ENCODE results near the gene CTDSP2. TPM values are rescaled to one million over a fixed set of nuclear protein-coding genes. Genes with fewer than 3 reads are reported as not detected.

The CTDSP2 gene
- total and polyA plus RNA-seq, 2 donors (not counting 3 experiments of a cell fraction or from before 2014, with no cell fraction given) = 142 to 146 TPM

DNA sequence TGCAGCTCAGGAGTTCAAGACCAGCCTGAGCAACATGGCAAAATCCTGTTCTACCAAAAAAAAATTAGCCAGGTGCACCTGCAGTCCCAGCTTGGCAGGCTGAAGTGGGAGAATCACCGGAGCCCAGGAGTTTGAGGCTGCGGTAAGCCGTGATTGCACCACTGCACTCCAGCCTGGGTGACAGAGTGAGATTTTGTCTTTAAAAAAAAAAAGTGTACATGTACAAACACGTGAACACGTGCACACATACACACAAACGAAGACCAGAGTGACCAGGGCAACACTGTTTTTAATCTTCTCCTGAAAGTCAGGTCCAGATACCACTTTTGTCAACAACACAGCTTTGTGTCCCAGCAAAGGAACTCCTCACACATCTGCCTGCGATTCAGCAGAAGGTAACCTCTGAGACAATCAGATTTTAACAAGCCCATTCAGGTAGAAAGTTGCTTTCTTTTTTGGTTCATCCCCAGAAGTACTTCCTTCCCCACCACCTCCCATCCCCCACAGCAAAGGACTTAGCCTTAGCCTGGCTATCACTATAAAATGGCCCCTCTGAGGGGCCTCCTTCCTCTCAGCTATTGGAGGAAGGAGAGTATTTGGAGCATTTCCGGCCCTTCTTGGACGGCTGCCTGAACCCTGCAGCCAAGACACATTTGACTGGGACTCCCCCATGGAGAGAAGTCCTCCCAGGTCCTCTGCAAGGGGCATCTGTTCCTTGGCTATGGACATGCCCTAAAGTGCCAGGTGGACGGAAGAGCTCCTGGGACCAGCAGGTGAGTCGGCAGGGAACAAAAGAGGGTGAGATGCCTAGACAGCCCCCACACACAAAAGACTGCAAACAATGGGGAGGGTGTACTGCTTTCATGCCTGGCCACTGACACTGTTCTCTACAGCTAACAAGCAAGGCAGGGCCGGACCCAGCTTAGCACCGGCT, 9.8 kb downstream of the CTDSP2 start:
- dilution Hi-C loops (cut with MboI; ENCODE audit: extremely low pct_ligation_motif_present, low sequenced_read_pairs) = no loop called here
- intact Hi-C loops (cut with micrococcal nuclease) = loop anchor here (1.0 to 2.0 kb wide), 3 partner anchors 9 to 52 kb away; no protein-coding TSS in a partner anchor
- Histone ChIP-seq H3K4me1 (ENCODE audit: control insufficient read depth, extremely low read depth, insufficient read depth, low read length) (peaks cover 64% of the 10 kb centered on the region), H3K27ac (ENCODE audit: insufficient read depth, low read depth, low read length) (peak overlapping the region; percentile 34), H3K4me3 (replicated peaks in 1 of 3; ENCODE audit: insufficient read depth in 1 of 3, low read depth in 1 of 3, low read length in 3 of 3) (peak overlapping the region in 1 of 3 experiments; percentile 14), H3K9me3 (replicated peaks; ENCODE audit: control insufficient read depth, insufficient read depth, low read length) (no peaks in the 10 kb centered on the region), H3K4me2 (ENCODE audit: insufficient read depth, low read length) (peak overlapping the region; percentile 72), H3K36me3 (ENCODE audit: control insufficient read depth in 2 of 2, extremely low read depth in 1 of 2, insufficient read depth in 2 of 2, low read length in 2 of 2) (no peaks in the 10 kb centered on the region), H2AFZ (ENCODE audit: low read depth, low read length) (no peak overlapping the region), H3K79me2 (ENCODE audit: control insufficient read depth, insufficient read depth, low read length) (peaks cover 86% of the 10 kb centered on the region), H3K9me1 (replicated peaks; ENCODE audit: control insufficient read depth, extremely low read depth, insufficient read depth, low read length) (no peaks in the 10 kb centered on the region), H3K9ac (replicated peaks; ENCODE audit: extremely low read depth, insufficient read depth, low read length) (no peak overlapping the region), H3K27me3 (ENCODE audit: control insufficient read depth in 2 of 2, insufficient read depth in 2 of 2, low read length in 2 of 2) (no peaks in the 10 kb centered on the region), H4K20me1 (replicated peaks; ENCODE audit: control insufficient read depth, extremely low read depth, insufficient read depth, low read length) (peaks cover 16% of the 10 kb centered on the region)
- BruUV-seq (replicated peaks) = no TSS peak
- POLR2A ChIA-PET = interaction anchor here (1.4 to 2.1 kb wide), 3 partner anchors 8 to 28 kb away, joined by 3 to 13 read pairs (median 10); partner anchors contain the start of gene CTDSP2
- CTCF ChIA-PET = interaction anchor here (0.6 to 10.9 kb wide), 9 partner anchors 8 to 80 kb away, joined by 3 to 139 read pairs (median 4); partner anchors contain the start of gene CTDSP2
- FAIRE-seq (peak; percentile 95), DNase-seq (ENCODE audit: low read depth, low spot score) (peak; percentile 85)
- no peak for TF ChIP-seq JUN (IDR thresholded peaks at IDR 0.05; ENCODE audit: borderline replicate concordance, insufficient read depth, insufficient read length, low read depth)
- no peak for TF ChIP-seq EZH2 (IDR thresholded peaks at IDR 0.05; ENCODE audit: borderline replicate concordance, low read depth, low read length, severe bottlenecking)
- TF ChIP-seq MAX (IDR thresholded peaks at IDR 0.05; ENCODE audit: insufficient read depth, insufficient read length) = no peak
- peak; percentile 62 for TF ChIP-seq POLR2AphosphoS5 (IDR thresholded peaks at IDR 0.05; ENCODE audit: insufficient read depth, low read depth, low read length)
